A549 (cell line): ENCODE data around the gene EVX2. TPM values are rescaled to one million over a fixed set of nuclear protein-coding genes. Genes with fewer than 3 reads are reported as not detected.
A peak's percentile ranks its signal among the peaks of the same experiment; 100 is the strongest.

Experiments
- ATAC-seq, 2 experiments: fragments of 200-7000 bp in 1 of 2; fragments of >200 bp in 1 of 2; cut with Nextera tagmentation in 1 of 2; cut with Tn5 transposase in 1 of 2; 3 replicates each; pipeline versions ENCODE4 v1.8.0 to v1.9.1; 2018 to 2020; ENCODE audit warnings: mild to moderate bottlenecking in 1 of 2, moderate library complexity in 1 of 2
- CTCF ChIA-PET: fragments of 300-600 bp; sonication (Branson Sonifier 250); formaldehyde crosslinking; extraction: SDS; loops from one replicate; lab custom pipeline; 2021; ENCODE audit warnings: antibody characterized with exemption, inconsistent platforms; lab: Yijun Ruan, JAX
- POLR2A ChIA-PET: fragments of 350-600 bp; formaldehyde crosslinking; extraction: SDS; loops from one replicate; lab custom pipeline; 2021; ENCODE audit warnings: antibody characterized with exemption, inconsistent platforms; lab: Yijun Ruan, JAX
- DNase-seq, 2 experiments: peaks; one replicate each; pipeline versions ENCODE4 v3.0.0 to v3.0.0-alpha.2; 2011 to 2016; ENCODE audit warnings: low read depth in 1 of 2, low spot score in 1 of 2
- FAIRE-seq: peaks from 2 replicates; lab custom pipeline; 2011; peaks lifted over from hg19 to GRCh38; lab: Jason Lieb, UNC
- H3K27ac ChIP-seq, 2 experiments: fragments of >200 bp; sonication (Bioruptor Twin); formaldehyde crosslinking; 3 replicates each; pipeline ENCODE4 v1.5.1; 2016 to 2017
- H3K4me1 ChIP-seq: fragments of >200 bp; sonication (Bioruptor Twin); formaldehyde crosslinking; 3 replicates; pipeline ENCODE4 v1.6.1; 2016
- H3K4me2 ChIP-seq: fragments of >200 bp; sonication (Bioruptor Twin); formaldehyde crosslinking; 3 replicates; pipeline ENCODE4 v1.6.1; 2016
- H3K4me3 ChIP-seq: fragments of >200 bp; sonication (Bioruptor Twin); formaldehyde crosslinking; 3 replicates; pipeline ENCODE4 v1.5.1; 2016
- H3K9me3 ChIP-seq: fragments of >200 bp; sonication (Bioruptor Twin); formaldehyde crosslinking; 3 replicates; pipeline ENCODE4 v1.6.1; 2016
- ATOH8 ChIP-seq: fragments of 250-450 bp; sonication (Bioruptor Pico); IDR thresholded peaks from 2 replicates; pipeline ENCODE4 v1.5.0; 2020; ENCODE audit warnings: low read depth, mild to moderate bottlenecking, moderate library complexity
- CHD4 ChIP-seq: fragments of 200-600 bp; sonication (generic); IDR thresholded peaks from 2 replicates; pipeline ENCODE4 v1.6.1; 2016; ENCODE audit warnings: antibody characterized with exemption, mild to moderate bottlenecking, borderline replicate concordance
- CTCF ChIP-seq: fragments of >200 bp; sonication (Bioruptor Twin); formaldehyde crosslinking; IDR thresholded peaks from 3 replicates; pipeline ENCODE4 v1.5.1; 2016
- E2F6 ChIP-seq: IDR thresholded peaks from 2 replicates; pipeline ENCODE4 v1.6.1; 2012; ENCODE audit warnings: low read depth, borderline replicate concordance
- EHMT2 ChIP-seq: fragments of 200-600 bp; sonication (generic); IDR thresholded peaks from 2 replicates; pipeline ENCODE4 v1.6.1; 2016; ENCODE audit warnings: antibody characterized with exemption, low read depth, mild to moderate bottlenecking, moderate library complexity
- ESRRA ChIP-seq: fragments of 150-350 bp; IDR thresholded peaks from 2 replicates; pipeline ENCODE4 v1.6.1; 2014; ENCODE audit warnings: mild to moderate bottlenecking, low read length, borderline replicate concordance
- FOSB ChIP-seq: fragments of 250-450 bp; sonication (Bioruptor Pico); IDR thresholded peaks from 2 replicates; pipeline ENCODE4 v1.5.0; 2020; ENCODE audit warnings: mild to moderate bottlenecking, moderate library complexity
- FOSL2 ChIP-seq, 2 experiments: fragments of 450-650 bp in 1 of 2; fragments of >200 bp in 1 of 2; sonication (Bioruptor Twin) in 1 of 2; formaldehyde crosslinking; IDR thresholded peaks; 2 replicates each; pipeline versions ENCODE4 v1.5.0 to v1.6.1; 2016 to 2020; ENCODE audit warnings: mild to moderate bottlenecking in 1 of 2, moderate library complexity in 1 of 2
- FOXS1 ChIP-seq: fragments of 250-450 bp; sonication (Bioruptor Pico); IDR thresholded peaks from 2 replicates; pipeline ENCODE4 v1.5.0; 2020; ENCODE audit warnings: mild to moderate bottlenecking, moderate library complexity
- HMGXB4 ChIP-seq: fragments of 250-450 bp; sonication (Bioruptor Pico); IDR thresholded peaks from 2 replicates; pipeline ENCODE4 v1.5.0; 2021; ENCODE audit warnings: mild to moderate bottlenecking, moderate library complexity, borderline replicate concordance
- HOXB13 ChIP-seq: fragments of 250-450 bp; sonication (Bioruptor Pico); IDR thresholded peaks from 2 replicates; pipeline ENCODE4 v1.5.0; 2020; ENCODE audit warnings: low read depth, mild to moderate bottlenecking, moderate library complexity
- JUN ChIP-seq, 2 experiments: fragments of >200 bp; sonication (Bioruptor Twin); formaldehyde crosslinking; IDR thresholded peaks; 2 replicates in 1 of 2; 3 replicates in 1 of 2; pipeline ENCODE4 v1.6.1; 2016 to 2017
- MYC ChIP-seq: IDR thresholded peaks from 2 replicates; pipeline ENCODE4 v1.6.1; 2012; ENCODE audit warnings: mild to moderate bottlenecking, inconsistent platforms, low read length, improper control_type of control experiment, borderline replicate concordance
- NR3C1 ChIP-seq: fragments of >200 bp; sonication (Bioruptor Twin); formaldehyde crosslinking; IDR thresholded peaks from 3 replicates; pipeline ENCODE4 v1.6.1; 2017
- PHF8 ChIP-seq: fragments of 200-600 bp; sonication (generic); IDR thresholded peaks from 2 replicates; pipeline ENCODE4 v1.6.1; 2016; ENCODE audit warnings: low read depth, mild to moderate bottlenecking, antibody characterized with exemption, moderate library complexity, borderline replicate concordance
- REST ChIP-seq: fragments of 200-600 bp; sonication (generic); IDR thresholded peaks from 2 replicates; pipeline ENCODE4 v1.6.1; 2016; ENCODE audit warnings: antibody characterized with exemption, mild to moderate bottlenecking, moderate library complexity
- SREBF2 ChIP-seq: fragments of 450-650 bp; IDR thresholded peaks from 2 replicates; pipeline ENCODE4 v1.6.1; 2014; ENCODE audit warnings: mild to moderate bottlenecking, moderate library complexity
- TFCP2L1 ChIP-seq: fragments of 250-450 bp; sonication (Bioruptor Pico); IDR thresholded peaks from 2 replicates; pipeline ENCODE4 v1.5.0; 2021; ENCODE audit warnings: mild to moderate bottlenecking
- USF2 ChIP-seq: fragments of 450-650 bp; IDR thresholded peaks from 2 replicates; pipeline ENCODE4 v1.6.1; 2014; ENCODE audit warnings: antibody characterized with exemption
- ZFP36 ChIP-seq: fragments of 450-650 bp; IDR thresholded peaks from 2 replicates; pipeline ENCODE4 v1.6.1; 2014; ENCODE audit warnings: borderline replicate concordance; ENCODE audit not compliant: partially characterized antibody
- ZNF302 ChIP-seq: fragments of 250-450 bp; sonication (Bioruptor Pico); IDR thresholded peaks from 2 replicates; pipeline ENCODE4 v1.9.0; 2021; ENCODE audit warnings: inconsistent platforms, mild to moderate bottlenecking, moderate library complexity
- WGBS: methylation state at CpG from one replicate; pipeline ENCODE4 v1.1.6; 2017; ENCODE audit errors: missing lambda C conversion rate; 5-methylcytosine and 5-hydroxymethylcytosine counted together
- polyA plus RNA-seq, 4 experiments: library from polyadenylated mRNA; depleted of rRNA in 3 of 4; stranded (reverse); fragments of >200 nt; fragmentation: RNase III in 1 of 4; extraction: RNeasy Plus Mini Kit Qiagen cat#74134 plus additional on column Dnase treatment in 1 of 4; gene quantifications; 2 replicates in 3 of 4; 3 replicates in 1 of 4; pipeline ENCODE4 v1.2.3, GENCODE V29; 2011 to 2017

EVX2 gene
- polyA plus RNA-seq, 2 of the 4 experiments (the other 2 are of a cell fraction): 0.03 TPM; not detected in 1

GRCh38 chr2:176130147-176130956, 46.6 kb upstream of the EVX2 start (continued):
- no peak for TF ChIP-seq ZFP36
- no peak for TF ChIP-seq FOSL2 (IDR thresholded peaks at IDR 0.05)
- no peak for TF ChIP-seq FOSL2 (CRISPR knock-in tag; IDR thresholded peaks at IDR 0.05)
- TF ChIP-seq CTCF: peak; percentile 11; the same call in 2 of the 3 replicates
- no peak for TF ChIP-seq TFCP2L1 (CRISPR knock-in tag)
- no peak for TF ChIP-seq SREBF2
- TF ChIP-seq CHD4: no peak
- no peak for TF ChIP-seq E2F6
- TF ChIP-seq NR3C1: no peak
- peak; percentile 45; the same call in 1 of the 2 replicates for TF ChIP-seq PHF8
- no peak for TF ChIP-seq FOXS1
- no peak for TF ChIP-seq ESRRA
- no peak for TF ChIP-seq FOSB (CRISPR knock-in tag)
- TF ChIP-seq EHMT2: no peak
- TF ChIP-seq JUN (IDR thresholded peaks at IDR 0.05): peak in 1 of 2 experiments; percentile 30; a peak in 1 of 5 replicates

GRCh38 chr2:176129813-176130146, 46.0 kb upstream of the EVX2 start:
- no peak for FAIRE-seq
- H3K9me3 ChIP-seq: no peaks in the 10 kb centered on the region
- WGBS: 60% methylated on average over 37 of the region's 43 CpGs
- ATAC-seq: peak in 1 of 2 experiments; percentile 52; a peak in 4 of 6 replicates
- H3K27ac ChIP-seq: peak overlapping the region; percentile 88 to 94
- H3K4me2 ChIP-seq: peak overlapping the region; percentile 85
- ChIA-PET CTCF (interaction anchor here (1.0 to 9.5 kb wide), 7 partner anchors 8 to 685 kb away, joined by 3 to 139 read pairs (median 6); no protein-coding TSS in a partner anchor), POLR2A (interaction anchor here (1.2 kb wide), 1 partner anchor 140 kb away, joined by 3 read pairs; the partner anchor contains the start of gene MTX2)
- peaks cover 3% of the 10 kb centered on the region; the same call in 1 of the 3 replicates for H3K4me1 ChIP-seq
- no peak for DNase-seq
- TF ChIP-seq ZNF302 (CRISPR knock-in tag): no peak
- TF ChIP-seq MYC: no peak
- TF ChIP-seq CTCF: no peak
- no peak for TF ChIP-seq USF2
- no peak for TF ChIP-seq REST
- no peak for TF ChIP-seq ZFP36
- no peak for TF ChIP-seq HMGXB4 (CRISPR knock-in tag)
- TF ChIP-seq ATOH8 (CRISPR knock-in tag): no peak
- no peak for TF ChIP-seq HOXB13
- H3K4me3 ChIP-seq: peak overlapping the region; percentile 81
